C1 segment of cervical spinal cord (tissue), 14 donors: ENCODE data around the gene C11orf91.
"Not testable (repeated sequence)": the region's sequence is repeated elsewhere in the genome, so short reads cannot be mapped to it uniquely, and the experiment has no call there.

Experiments used
- DNase-seq, 14 donors: peaks; one replicate each; lab custom pipeline; 2025; lab: John Stamatoyannopoulos, UW

The C11orf91 gene

DNA sequence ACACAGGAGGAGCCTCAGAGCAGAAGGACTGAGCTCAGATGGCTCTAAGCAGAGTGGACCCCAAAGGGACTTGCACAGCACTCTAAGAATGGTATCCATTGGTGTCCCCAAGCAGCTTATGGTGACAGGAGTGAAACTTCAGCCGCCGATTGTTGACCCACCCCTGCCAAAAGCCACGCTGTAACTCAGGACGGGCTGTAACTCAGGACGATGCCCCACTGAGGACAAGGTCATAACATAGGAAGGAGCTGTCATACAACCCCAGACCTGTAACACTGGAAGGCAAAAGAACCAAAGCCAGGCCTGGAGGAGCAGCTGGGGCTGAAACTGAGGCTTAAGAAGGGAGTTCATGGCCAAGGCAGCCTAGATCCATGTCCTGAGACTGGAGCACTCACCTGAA lies 21.4 kb upstream of the C11orf91 start:
- DNase-seq, result no peak

DNA sequence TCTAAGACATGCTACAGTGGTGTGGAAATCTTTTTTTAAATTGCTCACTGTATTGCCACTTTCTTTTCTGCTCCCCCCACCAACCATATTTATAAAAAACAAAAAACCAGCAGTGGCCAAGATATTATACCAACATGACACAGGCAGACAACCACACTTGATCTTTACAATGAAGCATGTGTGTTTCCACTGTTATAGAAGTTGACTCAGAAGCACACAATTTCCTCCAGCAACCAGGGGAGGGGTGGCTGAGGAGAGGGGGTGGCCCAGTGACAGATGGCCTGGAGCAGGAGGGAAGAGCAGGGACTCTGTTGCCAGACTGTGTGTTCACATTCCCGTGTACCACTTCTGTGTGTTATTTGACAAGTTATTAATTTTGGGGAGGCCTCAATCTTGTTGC lies 20.8 kb upstream of the C11orf91 start:
- peak in 1 of 14 donors; percentile 78 for DNase-seq

DNA sequence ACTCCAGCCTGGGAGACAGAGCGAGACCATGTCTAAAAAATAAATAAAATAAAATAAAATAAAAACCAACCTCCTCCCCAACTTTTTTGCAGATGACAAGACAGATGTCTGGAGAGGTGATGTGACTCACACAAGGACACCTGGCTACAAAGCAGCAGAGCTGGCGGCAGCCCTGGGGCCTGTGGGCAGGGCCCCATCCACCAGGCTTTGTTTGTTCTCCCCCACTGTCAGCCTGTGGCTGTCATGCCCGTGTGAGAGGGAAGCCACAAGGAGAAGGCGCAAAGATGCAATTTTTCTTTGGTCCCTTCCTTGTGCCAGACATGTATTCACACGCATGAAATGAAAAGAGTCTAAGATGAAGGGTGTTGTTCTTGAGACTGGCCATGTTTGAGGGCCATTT lies 19.0 kb upstream of the C11orf91 start:
- no peak for DNase-seq

- no peak for DNase-seq
Observed at GRCh38 chr11:33718440-33718839, 17.8 kb upstream of the C11orf91 start.

DNA sequence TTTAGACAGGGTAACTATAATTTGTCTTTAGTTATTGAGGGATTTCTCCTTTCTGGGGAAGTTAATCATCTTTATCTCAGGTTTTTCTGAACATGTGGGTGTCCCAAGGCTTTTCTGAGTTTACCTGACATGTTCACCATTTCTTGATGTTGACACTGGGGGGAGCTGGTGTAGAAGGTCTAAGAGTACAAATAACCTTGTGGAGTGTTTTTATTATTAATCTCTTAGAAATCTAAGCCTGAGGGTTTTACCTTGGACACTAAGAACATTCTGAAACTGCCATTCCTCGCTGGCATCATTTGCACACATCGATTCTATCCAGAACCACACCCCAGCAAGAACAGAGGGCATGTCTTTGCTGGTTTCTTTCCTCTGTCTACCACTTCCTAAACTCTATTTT lies 15.6 kb upstream of the C11orf91 start:
- no peak for DNase-seq

DNA sequence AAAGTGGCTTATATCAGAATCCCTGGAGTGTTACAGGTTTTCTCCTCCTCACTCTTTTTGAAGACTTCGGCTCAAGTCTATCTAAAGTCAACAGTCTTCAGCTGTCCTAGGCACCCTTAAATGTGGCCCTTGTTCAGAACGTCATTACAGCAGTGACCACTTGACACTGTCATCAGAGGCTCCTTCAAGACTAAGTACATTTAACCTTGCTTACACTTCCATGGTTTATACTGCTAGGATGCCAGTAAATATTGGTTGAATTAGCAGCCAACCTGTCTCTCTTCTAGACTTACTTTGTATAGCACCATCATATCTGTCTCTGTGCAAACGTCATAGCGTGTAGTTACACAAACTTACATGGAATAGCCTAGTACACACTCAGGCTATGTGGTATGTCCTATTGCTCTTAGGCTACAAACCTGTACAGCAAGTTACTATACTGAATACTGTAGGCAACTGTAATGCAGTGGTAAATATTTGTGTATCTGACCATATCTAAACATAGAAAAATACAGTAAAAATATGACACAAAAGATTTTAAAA lies 13.3 kb upstream of the C11orf91 start:
- DNase-seq, result no peak

- DNase-seq, result no peak
Observed at GRCh38 chr11:33713151-33713855, 12.7 kb upstream of the C11orf91 start.

- DNase-seq, result no peak
Observed at GRCh38 chr11:33712436-33712835, 11.8 kb upstream of the C11orf91 start.

- peak in 1 of 14 donors; percentile 14 for DNase-seq
Observed at GRCh38 chr11:33709466-33709865, 8.8 kb upstream of the C11orf91 start.

DNA sequence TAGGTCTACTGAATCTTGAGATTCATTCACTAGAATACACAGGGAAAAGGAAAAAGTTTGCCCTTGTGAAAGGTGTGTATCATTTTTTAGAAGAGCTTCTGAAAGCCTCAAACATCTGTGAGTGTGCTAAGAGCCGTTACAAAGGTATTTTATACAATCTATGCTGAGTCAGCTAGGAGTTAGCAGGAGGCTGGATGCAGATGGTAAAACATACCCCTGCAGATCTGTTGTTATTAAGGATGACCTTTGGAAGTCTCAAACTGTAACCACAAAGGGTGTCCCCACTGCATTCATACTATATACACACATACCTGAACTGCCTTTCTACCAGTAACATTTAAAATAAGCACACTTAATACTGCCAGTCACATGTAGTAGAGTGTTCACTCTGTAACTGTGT lies 8.4 kb upstream of the C11orf91 start:
- DNase-seq, result no peak

- DNase-seq, result not testable (repeated sequence)
Observed at GRCh38 chr11:33707831-33708230, 7.2 kb upstream of the C11orf91 start.

- DNase-seq, result no peak
Observed at GRCh38 chr11:33706966-33707365, 6.3 kb upstream of the C11orf91 start.

- no peak for DNase-seq
Observed at GRCh38 chr11:33706546-33706945, 5.9 kb upstream of the C11orf91 start.

DNA sequence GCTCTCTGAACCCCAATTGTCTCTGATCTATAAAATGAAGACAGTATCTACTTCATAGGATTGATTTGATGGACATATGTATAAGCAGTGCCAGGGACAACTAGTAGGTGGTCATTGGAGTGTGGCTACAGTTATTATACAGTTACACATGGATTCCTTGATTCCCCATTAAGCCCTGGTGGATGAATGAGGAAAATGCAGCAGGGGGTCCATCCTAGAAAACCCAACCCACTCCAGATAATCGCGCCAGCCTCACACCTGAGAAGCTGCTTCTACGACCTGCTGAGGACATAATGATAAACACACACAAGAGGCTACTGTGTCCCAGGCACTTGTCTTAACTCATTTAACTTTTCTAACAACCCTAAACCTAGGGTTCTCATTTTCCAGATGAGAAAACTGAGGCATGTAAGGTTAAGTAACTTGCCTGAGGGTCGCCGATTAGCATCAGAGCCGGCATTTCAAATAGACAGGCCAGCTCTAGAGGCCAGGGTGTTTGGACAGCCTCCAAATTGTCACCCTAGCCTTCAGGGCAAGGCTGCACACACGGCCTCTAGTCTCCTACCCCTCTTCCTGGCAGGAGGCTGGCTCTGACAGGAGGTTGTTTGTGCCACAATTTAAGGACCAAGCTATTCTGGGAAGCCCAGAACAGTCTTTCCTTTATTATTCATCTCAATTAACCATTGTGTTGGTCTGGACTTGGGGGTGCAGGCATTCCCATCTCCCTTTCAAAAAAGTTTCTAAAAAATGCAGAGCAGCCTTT lies 3.8 kb upstream of the C11orf91 start:
- DNase-seq, result peak in 4 of 14 donors; percentile 22 to 68 (median 39)

GRCh38 chr11:33703788-33704187 lies 3.2 kb upstream of the C11orf91 start:
- DNase-seq, result no peak

- no peak for DNase-seq
Observed at GRCh38 chr11:33703234-33703633, 2.6 kb upstream of the C11orf91 start.

DNA sequence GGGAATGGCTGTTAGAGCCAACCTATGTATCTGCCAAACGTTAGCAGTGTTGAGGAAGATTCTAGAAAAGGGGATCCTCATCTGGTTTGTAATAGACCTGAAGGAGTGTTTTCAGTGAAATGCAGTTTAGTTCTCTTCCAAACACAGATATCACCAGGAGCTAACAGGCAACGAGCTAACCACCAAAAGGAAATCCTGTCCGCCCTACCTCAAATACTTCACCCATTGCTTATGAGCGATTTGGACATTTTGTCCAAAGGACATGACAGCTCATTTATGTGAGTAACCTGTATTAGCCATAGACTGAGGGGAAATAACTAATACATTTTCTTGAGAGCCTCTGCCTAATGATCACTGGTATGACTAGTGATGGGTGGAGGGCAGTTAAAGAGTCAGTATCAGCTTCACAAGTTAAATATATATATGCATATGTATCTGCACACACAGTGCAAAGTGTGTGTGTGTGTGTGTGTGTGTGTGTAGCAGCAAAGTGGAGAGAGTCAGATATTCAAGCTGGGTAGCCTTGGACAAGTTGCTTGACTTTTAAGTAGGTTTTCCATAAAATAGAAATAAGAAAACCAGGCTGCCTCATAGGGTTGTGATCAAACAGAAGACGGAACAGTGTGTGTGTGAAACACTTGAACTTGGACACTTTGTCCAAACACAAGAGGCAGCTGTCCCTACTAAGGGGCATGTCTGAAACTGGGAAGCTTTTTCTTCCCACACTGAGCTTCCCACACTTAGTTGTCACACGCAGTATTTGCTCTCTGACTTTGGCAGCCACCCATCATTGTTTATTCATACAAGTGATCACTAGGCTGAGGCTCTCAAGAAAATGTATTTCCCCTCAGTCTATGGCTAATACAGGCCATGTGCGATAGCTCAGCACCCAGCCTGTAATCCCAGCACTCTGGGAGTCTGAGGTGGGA lies 940 bp upstream of the C11orf91 start:
- peak in 9 of 14 donors; percentile 11 to 61 (median 36) for DNase-seq

GRCh38 chr11:33700063-33700501 lies 544 bp downstream of the C11orf91 start:
- DNase-seq, result no peak

GRCh38 chr11:33699515-33700062 lies 1.0 kb downstream of the C11orf91 start:
- no peak for DNase-seq

DNA sequence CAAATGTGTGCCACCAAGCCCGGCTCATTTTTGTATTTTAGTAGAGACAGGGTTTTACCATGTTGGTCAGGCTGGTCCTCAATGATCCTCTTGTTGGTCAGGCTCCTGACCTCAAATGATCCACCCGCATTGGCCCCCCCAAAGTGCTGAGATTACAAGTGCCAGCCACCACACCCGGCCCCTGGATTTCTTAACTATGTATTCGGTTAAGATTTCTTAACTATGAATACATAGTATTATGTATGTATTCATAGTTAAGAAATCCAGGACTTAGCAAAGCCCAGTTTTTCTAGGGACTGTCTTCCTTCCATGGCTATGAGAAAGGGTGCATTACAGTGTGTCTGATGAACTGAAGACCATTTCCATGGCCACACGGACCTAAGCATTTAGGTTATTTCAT lies 1.7 kb downstream of the C11orf91 start:
- no peak for DNase-seq

- DNase-seq, result no peak
Observed at GRCh38 chr11:33697997-33698396, 2.6 kb downstream of the C11orf91 start.
